Measurements from ENCODE around the gene TXNDC16.
"Not testable (repeated sequence)": the region's sequence is repeated elsewhere in the genome, so short reads cannot be mapped to it uniquely, and the experiment has no call there.

The TXNDC16 gene, protein sequence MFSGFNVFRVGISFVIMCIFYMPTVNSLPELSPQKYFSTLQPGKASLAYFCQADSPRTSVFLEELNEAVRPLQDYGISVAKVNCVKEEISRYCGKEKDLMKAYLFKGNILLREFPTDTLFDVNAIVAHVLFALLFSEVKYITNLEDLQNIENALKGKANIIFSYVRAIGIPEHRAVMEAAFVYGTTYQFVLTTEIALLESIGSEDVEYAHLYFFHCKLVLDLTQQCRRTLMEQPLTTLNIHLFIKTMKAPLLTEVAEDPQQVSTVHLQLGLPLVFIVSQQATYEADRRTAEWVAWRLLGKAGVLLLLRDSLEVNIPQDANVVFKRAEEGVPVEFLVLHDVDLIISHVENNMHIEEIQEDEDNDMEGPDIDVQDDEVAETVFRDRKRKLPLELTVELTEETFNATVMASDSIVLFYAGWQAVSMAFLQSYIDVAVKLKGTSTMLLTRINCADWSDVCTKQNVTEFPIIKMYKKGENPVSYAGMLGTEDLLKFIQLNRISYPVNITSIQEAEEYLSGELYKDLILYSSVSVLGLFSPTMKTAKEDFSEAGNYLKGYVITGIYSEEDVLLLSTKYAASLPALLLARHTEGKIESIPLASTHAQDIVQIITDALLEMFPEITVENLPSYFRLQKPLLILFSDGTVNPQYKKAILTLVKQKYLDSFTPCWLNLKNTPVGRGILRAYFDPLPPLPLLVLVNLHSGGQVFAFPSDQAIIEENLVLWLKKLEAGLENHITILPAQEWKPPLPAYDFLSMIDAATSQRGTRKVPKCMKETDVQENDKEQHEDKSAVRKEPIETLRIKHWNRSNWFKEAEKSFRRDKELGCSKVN

DNA sequence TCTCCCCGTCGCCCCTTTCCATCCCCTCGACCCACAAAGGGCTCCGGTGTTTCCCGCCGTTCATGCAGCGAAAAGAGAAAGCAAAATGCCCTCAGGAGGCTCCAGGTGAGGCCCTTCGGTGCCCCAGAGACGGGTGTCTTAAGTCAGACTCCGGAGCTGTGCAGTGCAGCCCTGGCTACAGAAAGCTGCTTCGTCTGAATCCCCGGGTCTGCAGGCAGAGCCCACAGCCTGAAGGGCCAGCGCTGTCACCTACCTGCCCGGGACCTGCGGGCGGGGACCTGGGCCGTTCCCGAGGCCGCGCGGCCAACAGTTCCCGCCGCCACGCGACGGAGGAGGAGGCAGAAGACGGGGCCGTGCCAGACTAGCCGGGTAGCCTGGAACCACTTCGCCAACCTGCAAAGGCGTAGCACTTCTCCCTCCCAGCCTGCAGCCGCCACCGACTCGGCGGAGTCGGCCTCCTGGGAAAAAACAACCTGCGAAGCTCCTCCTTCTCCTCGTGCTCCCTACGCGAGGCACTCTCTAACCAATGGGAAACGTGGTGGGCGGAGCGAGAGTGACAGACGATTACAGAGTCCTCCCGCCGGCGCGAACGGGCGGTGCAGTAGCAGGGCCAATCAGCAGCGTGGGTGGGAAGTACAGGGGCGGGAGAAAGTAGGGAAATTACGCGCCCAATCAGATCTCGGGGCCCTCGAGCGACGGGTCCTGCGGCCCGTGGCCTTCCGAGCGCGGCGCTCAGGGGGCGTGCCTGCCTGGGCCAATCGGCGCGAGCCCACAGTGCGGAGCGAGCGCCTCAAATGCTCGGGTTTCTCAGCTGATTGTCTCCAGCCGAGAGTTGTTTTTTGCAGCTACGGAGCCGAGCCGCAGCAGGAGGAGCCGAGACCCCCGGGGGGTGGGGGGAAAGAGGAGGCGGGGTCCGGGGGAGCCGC is at the start of gene TXNDC16, which contains the start of gene GPR137C:
Gene TXNDC16 (minus strand): TSS at position 443 of the 926 bp plus-strand sequence. CDS start 8,948 bp downstream, outside the sequence.
Gene GPR137C (plus strand): TSS at position 774 of the 926 bp plus-strand sequence. CDS start 312 bp downstream, outside the sequence.
- DNase-seq = peak; percentile 100

DNA sequence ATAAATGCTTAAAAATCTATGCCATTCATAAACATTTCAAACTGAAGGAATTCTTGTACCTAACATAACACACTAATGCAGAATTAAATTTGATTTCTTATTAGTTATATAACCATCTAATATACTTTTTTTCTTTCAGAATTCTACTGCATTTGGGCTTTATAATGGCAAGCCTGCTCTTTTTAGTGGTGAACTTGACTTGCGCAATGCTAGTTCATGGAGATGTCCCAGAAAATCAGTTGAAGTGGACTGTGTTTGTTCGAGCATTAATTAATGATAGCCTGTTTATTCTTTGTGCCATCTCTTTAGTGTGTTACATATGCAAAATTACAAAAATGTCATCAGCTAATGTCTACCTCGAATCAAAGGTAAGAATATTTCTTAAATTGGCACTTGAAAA is 47.7 kb upstream of the TXNDC16 start:
- DNase-seq = no peak

DNA sequence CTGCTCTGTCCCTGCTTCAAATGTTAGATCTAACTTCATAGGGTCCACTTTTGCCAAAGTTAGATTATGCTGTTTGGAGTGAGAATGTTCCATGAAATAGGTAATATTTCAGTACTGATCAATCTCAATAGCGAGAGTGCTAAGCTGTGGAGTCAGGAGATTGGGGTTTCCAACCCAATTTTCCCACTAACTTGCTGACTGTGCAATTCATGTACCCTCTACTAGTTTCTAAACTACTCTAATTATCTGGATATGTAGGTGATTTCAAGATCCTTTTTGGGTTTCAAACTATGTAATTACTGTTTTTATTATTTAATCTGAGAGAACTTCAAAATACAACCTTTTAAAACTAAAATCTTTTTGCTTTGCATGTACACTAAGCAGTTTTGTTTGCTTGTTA is 46.3 kb upstream of the TXNDC16 start:
- DNase-seq = no peak

DNA sequence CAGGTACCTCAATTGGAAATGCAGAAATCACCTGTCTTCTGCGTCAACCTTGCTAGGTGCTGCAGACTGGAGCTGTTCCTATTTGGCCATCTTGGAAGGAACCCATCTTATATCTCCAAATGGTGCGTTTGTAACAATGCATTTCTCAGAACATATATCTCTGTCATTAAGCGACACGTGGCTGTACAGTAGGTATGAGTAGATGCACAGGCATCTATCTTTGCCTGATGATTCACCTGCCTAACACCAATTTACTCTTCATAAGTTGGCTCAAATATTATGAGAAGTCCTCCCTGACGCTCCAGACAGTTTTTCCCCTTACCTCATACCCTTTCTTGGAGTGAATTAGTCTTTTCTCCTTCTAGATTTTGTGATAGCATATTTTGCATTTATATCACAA is 44.6 kb upstream of the TXNDC16 start:
- no peak for DNase-seq

DNA sequence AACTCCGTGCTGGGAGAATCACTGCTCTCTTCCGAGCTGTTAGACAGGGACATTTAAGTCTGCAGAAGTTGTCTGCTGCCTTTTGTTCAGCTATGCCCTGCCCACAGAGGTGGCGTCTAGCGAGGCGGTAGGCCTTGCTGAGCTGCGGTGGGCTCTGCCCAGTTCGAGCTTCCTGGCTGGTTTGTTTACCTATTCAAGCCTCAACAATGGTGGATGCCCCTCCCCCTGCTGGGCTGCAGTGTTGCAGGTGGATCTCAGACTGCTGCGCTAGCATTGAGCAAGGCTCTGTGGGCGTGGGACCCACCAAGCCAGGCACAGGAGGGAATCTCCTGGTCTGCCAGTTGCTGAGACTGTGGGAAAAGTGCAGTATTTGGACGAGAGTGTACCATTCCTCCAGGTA is 44.0 kb upstream of the TXNDC16 start:
- peak; percentile 94 for DNase-seq

DNA sequence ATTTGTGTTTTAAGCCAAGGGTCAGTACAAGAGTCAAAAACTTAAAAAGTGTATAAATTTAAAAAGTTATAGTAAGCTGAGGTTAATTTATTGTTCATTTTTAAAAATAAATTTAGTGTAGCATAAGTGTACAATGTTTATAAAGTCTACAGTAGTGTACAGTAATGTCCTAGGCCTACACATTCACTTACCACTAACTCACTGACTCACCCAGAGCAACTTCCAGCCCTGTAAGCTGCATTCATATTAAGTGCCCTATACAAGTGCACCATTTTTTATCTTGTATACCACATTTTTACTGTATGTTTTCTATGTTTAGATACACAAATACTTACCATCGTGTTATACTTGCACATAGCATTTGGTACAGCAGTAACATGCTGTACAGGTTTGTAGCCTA is 38.0 kb upstream of the TXNDC16 start:
- DNase-seq = no peak

DNA sequence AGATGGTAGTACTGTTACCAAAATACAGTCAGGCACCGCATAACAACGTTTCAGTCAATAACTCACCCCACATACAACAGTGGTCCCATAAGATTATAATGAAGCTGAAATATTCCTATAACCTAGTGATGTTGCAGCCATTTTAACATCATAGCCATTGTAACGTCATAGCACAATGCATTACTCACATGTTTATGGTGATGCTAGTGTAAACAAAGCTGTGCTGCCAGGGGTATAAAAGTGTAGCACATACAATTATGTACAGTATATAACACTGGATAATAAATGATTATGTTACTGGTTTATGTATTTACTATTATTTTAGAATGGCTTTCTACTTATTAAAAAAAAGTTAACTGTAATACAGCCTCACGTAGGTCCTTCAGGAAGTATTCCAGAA is 37.3 kb upstream of the TXNDC16 start:
- DNase-seq = no peak

DNA sequence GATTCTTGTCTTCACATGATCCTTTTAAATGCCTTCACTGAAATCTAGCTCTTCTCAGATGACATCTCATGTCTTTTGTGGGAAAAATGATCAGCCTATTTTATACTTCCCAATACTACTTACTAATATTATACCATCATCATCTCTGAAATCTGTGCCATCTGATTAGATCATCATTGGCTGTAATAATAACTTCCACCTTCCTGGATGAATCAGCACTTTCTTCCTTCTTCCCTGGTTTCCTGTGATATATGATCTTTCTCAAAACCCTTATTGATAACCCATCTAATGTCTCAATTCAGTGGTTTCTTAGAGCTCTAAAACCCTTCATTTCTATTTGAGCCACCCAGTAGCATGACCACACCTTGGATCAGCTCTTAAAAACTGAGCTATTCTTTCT is 31.2 kb upstream of the TXNDC16 start:
- DNase-seq = no peak

DNA sequence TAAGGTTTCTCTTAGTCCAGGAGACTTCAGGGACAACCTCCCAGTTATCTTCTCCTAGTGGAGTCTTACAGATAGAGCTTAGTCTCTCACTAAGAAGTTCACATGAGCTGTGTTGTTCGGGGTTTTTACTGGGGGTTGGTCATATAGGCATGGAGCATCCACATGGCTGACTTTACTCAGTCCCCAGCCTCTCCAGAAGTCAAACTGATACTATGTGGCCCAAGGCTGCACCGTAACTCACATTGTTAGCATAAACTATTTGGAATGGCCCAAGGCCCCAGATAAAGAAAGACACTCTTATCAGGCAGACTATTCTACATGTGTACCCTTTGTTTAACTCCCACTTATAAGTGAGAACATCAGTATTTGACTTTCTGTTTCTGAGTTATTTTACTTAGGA is 23.6 kb upstream of the TXNDC16 start:
- no peak for DNase-seq

DNA sequence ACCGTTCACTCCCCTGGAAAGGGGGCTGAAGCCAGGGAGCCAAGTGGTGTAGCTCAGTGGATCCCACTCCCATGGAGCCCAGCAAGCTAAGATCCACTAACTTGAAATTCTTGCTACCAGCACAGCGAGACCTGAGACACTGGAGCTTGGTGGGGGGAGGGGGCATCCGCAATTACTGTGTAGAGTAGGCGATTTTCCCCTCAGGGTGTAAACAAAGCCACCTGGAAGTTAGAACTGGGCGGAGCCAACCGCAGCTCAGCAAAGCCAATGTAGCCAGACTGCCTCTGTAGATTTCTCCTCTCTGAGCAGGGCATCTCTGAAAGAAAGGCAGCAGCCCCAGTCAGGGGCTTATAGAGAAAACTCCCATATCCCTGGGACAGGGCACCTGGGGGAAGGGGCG is 16.1 kb upstream of the TXNDC16 start:
- DNase-seq = not testable (repeated sequence)

DNA sequence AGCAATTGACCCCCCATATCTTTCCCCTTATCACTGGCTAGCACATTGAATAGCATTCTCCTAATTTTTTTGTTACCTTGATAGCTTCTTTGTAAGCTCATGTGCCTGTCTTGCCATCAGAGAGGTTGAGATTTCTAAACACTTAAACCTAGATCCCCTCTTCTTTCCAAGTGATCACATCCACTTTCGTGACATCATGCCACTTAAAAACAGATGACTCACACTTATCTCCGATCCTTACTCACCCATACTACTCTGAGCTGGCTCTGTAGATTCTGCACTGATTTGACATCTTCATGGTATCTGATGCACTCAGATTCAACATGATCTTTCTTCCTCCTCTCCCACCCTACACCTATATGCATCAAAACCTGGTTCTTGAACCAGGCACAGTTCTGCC is 10.8 kb upstream of the TXNDC16 start:
- no peak for DNase-seq

DNA sequence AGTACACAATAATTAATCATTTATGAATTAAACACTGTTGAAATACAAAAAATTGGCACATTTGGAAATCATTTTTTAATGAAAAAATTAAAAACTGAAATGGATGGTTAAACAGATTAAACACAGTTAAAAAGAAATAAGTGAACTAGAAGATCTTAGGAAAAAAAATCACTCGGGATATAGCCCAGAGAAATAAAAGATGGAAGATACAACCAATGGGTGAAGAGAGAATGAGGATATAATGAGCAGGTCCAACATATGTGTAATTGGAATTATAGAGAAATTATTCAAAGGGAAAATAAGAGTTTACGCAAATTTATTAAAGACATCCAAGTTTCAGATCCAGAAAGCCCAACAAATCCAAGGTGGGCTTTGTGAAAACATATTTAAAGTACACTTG is 6.4 kb upstream of the TXNDC16 start:
- DNase-seq = no peak

DNA sequence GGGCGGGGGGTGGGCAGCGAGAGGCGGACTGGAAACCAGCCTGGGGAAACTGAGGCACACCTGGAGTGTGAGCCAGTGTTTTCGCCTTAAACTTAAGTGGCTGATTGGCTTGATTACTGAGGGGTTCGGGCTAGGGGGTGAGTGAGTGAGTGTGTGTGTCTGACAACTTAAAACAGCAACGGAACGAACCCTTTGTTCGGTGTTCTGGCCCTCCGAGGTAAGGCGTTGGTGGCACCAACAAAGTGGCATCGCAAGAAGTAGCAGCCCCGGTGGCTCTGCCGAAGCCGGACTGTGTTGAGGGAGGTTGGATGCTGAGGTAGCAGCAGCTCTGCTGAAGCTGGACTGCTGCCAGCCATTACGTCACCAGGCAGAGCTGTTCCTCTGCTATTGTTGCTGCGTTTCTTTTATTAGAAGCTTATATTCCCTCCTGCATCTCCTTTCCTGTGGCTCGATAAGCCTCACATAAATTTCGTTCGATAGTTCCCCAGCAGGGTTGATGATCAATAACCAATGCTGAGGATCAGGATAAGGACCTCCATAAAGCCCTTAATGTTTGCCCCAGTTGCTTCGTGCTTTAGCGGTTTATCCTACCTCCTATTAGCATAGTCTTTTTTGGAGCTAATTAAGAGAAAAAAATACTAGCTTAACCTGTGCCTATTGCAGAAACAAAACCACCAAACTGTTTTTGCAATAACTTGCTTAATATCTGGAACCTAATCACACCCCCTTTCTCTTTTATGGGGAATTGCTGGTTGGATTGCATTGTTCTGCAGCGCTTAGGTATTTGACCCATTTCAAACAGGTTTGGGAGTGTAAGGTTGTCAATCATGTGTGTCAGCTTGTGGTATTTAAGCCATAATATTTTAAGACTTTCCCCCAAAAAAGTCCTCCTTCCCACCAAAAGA is 1.6 kb upstream of the TXNDC16 start:
- peak; percentile 92 for DNase-seq

DNA sequence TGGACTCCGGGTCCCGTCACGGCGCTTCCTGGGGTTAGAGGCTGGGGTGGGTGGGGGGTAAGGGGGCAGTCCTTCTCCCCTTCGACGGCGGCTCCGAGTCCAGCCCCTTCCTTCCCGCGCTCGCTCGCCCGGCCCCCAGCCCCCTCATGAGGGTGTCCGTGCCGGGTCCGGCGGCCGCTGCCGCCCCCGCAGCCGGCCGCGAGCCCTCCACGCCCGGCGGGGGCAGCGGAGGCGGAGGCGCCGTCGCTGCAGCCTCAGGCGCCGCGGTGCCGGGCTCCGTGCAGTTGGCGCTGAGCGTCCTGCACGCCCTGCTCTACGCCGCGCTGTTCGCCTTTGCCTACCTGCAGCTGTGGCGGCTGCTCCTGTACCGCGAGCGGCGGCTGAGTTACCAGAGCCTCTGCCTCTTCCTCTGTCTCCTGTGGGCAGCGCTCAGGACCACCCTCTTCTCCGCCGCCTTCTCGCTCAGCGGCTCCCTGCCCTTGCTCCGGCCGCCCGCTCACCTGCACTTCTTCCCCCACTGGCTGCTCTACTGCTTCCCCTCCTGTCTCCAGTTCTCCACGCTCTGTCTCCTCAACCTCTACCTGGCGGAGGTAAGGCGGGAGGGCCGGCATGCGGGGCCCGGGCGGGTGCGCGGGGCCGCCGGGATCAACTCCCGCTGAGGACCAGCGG is 831 bp upstream of the TXNDC16 start:
- peak; percentile 46 for DNase-seq

DNA sequence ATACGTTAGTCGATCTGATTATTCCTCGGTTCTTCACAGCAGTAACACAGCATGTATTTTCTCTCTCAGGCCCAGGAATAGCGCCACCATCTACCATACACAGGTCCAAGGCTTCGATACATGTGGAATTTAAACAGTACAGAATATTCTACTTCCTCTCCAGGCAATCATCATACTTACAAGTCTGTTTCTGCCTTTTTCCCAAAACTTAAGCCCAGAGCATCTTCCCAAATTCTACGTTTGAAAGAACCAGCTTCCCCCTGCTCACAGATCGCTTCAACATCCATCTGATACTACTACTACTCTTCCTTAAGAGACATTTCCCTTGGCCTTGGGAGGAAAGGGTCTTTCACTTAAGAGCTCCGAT is 626 bp downstream of the TXNDC16 start:
- peak; percentile 32 for DNase-seq

DNA sequence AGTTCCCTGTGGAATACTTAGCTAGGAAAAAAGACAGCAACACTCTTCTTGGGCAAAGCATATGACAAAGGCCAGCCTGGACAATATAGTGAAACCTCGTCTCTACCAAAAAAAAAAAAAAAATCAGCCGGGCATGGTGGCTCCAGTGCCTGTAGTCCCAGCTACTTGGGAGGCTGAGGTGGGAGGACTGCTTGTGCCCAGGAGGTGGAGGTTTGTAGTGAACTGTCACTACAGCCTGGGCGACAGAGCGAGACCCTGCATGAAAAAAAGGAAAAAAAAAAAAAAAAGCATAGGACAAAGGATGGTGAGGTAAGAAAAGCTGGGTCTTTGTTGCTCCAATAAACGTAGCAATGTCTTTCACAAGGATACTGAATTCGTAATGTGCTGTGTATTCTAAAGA is 1.1 kb downstream of the TXNDC16 start:
- DNase-seq = no peak

DNA sequence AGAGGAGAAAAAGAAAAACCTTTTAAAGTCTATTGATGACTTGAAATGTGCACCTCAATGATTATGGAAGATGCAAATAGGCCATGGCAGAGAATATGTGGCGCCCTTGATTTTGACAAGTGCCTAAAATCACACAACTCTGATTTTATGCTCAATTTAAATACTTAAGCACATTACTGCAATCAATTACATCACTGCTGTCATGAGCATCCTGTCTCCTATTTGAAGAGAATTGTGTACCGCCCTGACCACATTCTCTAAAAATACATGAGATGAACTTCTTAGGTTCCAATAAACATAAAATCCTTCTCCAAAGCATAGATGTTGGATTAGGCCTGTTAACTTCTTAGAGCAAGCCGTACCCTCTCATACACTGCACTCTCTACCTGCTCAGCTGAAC is 1.6 kb downstream of the TXNDC16 start:
- no peak for DNase-seq

DNA sequence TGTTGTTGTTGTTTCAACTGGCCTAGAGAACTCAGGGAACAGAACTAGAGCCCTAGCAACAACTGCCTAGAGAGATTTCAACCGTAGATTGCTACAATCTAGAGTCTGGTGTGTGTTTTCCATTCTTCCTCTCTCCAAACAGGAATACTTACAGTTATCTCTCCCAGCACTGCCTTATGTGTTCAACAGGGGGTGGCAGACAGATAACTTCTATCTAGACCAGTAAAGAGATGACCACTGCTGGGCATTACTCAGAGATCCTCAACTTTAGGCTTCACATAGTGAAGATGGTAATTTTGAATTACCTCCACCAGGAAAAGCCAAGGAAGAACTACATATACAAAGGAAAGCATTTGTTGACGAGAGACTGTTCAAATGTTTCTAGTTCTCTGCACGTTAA is 4.8 kb downstream of the TXNDC16 start:
- DNase-seq = no peak

DNA sequence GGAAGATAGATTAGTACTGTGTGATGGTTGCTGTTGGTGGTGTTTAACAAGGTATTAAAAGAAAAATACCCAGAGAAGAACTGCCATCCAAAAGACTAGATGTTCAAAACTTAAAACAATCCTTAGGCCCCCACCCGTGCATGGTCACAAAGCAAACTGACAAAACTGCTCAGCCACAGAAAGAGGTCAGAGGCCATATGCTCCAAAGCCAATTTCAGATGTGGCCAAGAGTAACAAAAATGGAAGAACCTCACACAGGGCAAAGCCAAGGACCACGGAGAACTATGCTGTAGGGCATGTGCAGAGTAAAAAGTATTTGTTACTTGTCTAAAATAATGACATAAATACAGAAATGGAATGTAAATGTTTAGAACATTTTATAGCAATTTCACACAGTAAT is 5.3 kb downstream of the TXNDC16 start:
- DNase-seq = no peak

DNA sequence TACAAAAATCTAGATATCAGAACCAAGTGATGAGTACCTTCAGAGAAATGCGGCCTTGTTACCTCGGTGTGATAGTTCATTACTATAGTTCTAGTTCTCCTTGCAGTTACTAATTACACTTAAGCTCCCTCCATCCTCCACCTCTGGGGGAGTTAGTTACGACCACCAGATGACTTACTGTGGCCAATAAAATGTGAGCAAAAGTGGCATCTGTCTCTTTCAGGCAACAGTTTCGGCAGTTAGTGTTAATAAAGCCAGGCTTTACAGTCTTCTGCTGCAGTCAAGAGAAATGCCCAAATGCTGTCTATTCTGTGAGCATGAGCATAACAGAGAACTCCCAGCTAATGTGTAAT is 6.0 kb downstream of the TXNDC16 start:
- no peak for DNase-seq

DNA sequence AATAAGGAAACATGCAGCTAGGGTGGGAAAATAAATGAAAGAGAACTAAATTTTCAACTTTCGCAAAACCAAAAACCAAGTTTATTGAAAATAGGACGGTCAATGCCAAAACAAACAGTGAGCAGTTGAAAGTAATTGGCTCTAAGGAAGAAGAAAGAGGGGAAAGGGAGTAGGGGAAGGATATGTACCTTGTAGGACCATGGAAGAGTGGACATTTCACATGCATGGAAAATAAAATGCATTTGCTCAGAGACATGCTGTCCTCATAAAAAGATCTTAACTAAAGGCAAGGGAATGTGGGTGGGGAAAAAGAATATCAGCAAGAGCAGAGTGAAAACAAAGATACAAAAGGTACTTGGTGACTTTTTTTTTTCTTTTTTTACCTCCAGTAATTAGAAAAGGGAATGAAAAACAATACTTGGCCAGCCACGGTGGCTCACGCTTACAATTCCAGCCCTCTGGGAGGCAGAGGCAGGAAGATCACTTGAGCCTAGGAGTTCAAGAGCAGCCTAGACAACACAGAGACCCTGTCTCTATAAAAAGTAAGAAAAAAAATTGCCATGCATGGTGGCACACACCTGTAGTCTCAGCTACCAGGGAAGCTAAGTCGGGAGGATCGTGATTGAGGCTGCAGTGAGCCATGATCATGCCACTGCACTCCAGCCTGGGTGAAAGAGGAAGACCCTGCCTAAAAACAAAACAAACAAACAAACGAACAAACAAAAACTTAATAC is 6.6 kb downstream of the TXNDC16 start:
- DNase-seq = no peak

All from NCI-H345 (cell line).